22Rv1 (cell line): Measurements from ENCODE around the gene C9orf43.

Experiments used
- CTCF ChIP-seq: fragments of 450-650 bp; IDR thresholded peaks from 2 replicates; pipeline ENCODE4 v1.5.1; 2017; ENCODE audit warnings: mild to moderate bottlenecking
- ZFX ChIP-seq: fragments of 450-650 bp; IDR thresholded peaks from 2 replicates; pipeline ENCODE4 v1.6.1; 2017; ENCODE audit warnings: antibody characterized with exemption, borderline replicate concordance

- no peak for TF ChIP-seq ZFX
- no peak for TF ChIP-seq CTCF
Measured at GRCh38 chr9:113477661-113478060, 67.1 kb downstream of the C9orf43 start.
